Measurements from ENCODE around the gene DPP9. TPM values are rescaled to one million over a fixed set of nuclear protein-coding genes. Genes with fewer than 3 reads are reported as not detected.

DPP9 gene
- total and polyA plus RNA-seq, 2 of the 8 experiments (the other 6 are each of a cell fraction or from before 2014, with no cell fraction given), result 11.6 to 40.7 TPM

DNA sequence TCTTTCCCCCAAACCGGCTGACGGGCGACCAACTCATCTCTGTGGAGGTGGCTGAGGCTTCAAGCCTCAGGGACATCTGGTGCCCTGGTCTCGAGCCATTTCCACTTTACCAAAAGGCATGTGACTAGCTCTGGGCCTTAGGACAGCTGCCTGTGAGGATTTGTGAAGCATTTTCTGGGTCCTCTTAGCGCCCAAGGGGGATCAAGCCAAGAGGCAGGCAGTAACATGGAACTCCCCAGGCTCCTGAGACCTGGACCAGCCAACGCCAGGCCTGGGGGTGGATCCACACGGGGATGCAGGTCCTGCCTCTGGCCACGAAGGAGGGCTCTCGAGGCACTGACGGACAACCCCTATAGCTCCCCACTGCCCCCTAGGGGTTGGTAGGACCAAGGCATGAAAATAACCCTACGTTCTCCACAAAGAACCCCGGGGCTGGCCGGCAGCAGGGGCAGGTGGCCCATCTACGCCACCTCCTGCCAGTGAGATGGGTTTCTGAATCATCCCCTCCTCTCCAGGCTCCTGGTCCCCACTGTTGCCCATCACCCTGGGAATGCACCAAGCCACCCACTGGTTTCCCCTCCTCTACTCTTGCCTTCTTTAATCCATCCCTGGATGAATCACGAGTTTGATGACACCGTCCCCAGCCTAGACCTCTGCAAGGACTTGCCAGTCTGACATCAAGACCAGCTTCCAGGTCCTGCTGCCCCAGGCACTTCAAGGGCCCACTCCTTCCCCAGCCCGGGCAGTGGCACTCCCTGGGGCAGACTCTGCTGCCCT lies 46.5 kb downstream of the DPP9 start (continued):
- TF ChIP-seq SRF (IDR thresholded peaks at IDR 0.05; ENCODE audit: low read depth, low read length), result no peak
- no peak; the same call in none of the 2 replicates for TF ChIP-seq CREB1 (IDR thresholded peaks at IDR 0.05)
- TF ChIP-seq YY1 (IDR thresholded peaks at IDR 0.05; ENCODE audit: low read depth, low read length), result 0 out of 2 replicates have a peak, but pooled peaks have one; percentile 11
- no peak; the same call in 1 of the 2 replicates for TF ChIP-seq KDM1A (IDR thresholded peaks at IDR 0.05; ENCODE audit: borderline replicate concordance, low read length)
- TF ChIP-seq USF2 (IDR thresholded peaks at IDR 0.05; ENCODE audit: low read length), result 0 out of 2 replicates have a peak, but pooled peaks have one; percentile 2
